Eye (tissue), 1 donor: ENCODE data around the gene ZNF385D.

ENCODE experiments used
- DNase-seq: peaks from one replicate; pipeline ENCODE4 v3.0.0-alpha.2; 2015

Gene ZNF385D

GRCh38 chr3:21587894-21588293 lies 163.1 kb downstream of the ZNF385D start:
- no peak for DNase-seq

- no peak for DNase-seq
These were observed 165.7 kb downstream of the ZNF385D start for GRCh38 chr3:21585216-21585740.

- no peak for DNase-seq
These were observed 177.7 kb downstream of the ZNF385D start for GRCh38 chr3:21573291-21573690.

- DNase-seq: no peak
These were observed 186.5 kb downstream of the ZNF385D start for GRCh38 chr3:21564531-21564930.

- DNase-seq: no peak
These were observed 188.8 kb downstream of the ZNF385D start for GRCh38 chr3:21562243-21562642.

- DNase-seq: no peak
These were observed 189.5 kb downstream of the ZNF385D start for GRCh38 chr3:21561472-21561871.

- DNase-seq: no peak
These were observed 200.0 kb downstream of the ZNF385D start for GRCh38 chr3:21551019-21551418.

GRCh38 chr3:21544076-21544462 lies 206.9 kb downstream of the ZNF385D start:
- no peak for DNase-seq

GRCh38 chr3:21543380-21544075 lies 207.5 kb downstream of the ZNF385D start:
- no peak for DNase-seq

GRCh38 chr3:21542656-21543379 lies 208.2 kb downstream of the ZNF385D start:
- no peak for DNase-seq

- peak; percentile 8 for DNase-seq
These were observed 210.7 kb downstream of the ZNF385D start for GRCh38 chr3:21540265-21540664.

GRCh38 chr3:21534462-21534861 lies 216.5 kb downstream of the ZNF385D start:
- peak; percentile 46 for DNase-seq

- no peak for DNase-seq
These were observed 218.0 kb downstream of the ZNF385D start for GRCh38 chr3:21533002-21533401.

GRCh38 chr3:21531909-21532308 lies 219.1 kb downstream of the ZNF385D start:
- DNase-seq: no peak

- peak; percentile 37 for DNase-seq
These were observed 222.6 kb downstream of the ZNF385D start for GRCh38 chr3:21528291-21528995.

- no peak for DNase-seq
These were observed 224.5 kb downstream of the ZNF385D start for GRCh38 chr3:21526461-21526860.

GRCh38 chr3:21524133-21524532 lies 226.9 kb downstream of the ZNF385D start:
- DNase-seq: peak; percentile 8

GRCh38 chr3:21520106-21520963 lies 230.7 kb downstream of the ZNF385D start:
- peak; percentile 17 for DNase-seq

- no peak for DNase-seq
These were observed 233.8 kb downstream of the ZNF385D start for GRCh38 chr3:21517184-21517583.

- no peak for DNase-seq
These were observed 235.6 kb downstream of the ZNF385D start for GRCh38 chr3:21515417-21515816.

GRCh38 chr3:21509731-21510470 lies 241.1 kb downstream of the ZNF385D start:
- DNase-seq: no peak

GRCh38 chr3:21508246-21508645 lies 242.8 kb downstream of the ZNF385D start:
- DNase-seq: no peak
